ENCODE data around the gene LPP.

DNA sequence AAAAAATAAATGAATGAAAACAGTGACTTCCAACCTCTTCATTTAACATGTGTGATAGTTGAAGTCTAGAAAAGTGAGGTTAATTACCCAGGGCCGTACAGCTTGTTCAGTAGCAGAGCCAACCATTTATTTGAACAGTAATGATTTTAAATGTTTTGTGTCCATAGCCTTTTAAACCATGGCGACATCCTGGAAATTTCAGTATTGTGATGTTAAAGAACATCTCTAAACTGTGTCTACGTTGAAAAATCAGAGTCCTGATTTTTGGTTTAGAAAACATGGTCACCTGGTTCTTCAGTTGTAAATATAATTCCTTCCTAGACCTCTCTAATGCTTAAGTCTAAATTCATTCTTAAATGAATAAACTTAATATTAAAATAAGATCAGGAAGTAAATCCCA lies 14.2 kb downstream of the LPP start:
- TF ChIP-seq, protein P1, sequence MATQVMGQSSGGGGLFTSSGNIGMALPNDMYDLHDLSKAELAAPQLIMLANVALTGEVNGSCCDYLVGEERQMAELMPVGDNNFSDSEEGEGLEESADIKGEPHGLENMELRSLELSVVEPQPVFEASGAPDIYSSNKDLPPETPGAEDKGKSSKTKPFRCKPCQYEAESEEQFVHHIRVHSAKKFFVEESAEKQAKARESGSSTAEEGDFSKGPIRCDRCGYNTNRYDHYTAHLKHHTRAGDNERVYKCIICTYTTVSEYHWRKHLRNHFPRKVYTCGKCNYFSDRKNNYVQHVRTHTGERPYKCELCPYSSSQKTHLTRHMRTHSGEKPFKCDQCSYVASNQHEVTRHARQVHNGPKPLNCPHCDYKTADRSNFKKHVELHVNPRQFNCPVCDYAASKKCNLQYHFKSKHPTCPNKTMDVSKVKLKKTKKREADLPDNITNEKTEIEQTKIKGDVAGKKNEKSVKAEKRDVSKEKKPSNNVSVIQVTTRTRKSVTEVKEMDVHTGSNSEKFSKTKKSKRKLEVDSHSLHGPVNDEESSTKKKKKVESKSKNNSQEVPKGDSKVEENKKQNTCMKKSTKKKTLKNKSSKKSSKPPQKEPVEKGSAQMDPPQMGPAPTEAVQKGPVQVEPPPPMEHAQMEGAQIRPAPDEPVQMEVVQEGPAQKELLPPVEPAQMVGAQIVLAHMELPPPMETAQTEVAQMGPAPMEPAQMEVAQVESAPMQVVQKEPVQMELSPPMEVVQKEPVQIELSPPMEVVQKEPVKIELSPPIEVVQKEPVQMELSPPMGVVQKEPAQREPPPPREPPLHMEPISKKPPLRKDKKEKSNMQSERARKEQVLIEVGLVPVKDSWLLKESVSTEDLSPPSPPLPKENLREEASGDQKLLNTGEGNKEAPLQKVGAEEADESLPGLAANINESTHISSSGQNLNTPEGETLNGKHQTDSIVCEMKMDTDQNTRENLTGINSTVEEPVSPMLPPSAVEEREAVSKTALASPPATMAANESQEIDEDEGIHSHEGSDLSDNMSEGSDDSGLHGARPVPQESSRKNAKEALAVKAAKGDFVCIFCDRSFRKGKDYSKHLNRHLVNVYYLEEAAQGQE (IDR thresholded peaks at IDR 0.05; ENCODE audit: borderline replicate concordance) = no peak
- TF ChIP-seq, protein P1 (CRISPR knock-in tag; IDR thresholded peaks at IDR 0.05; ENCODE audit: low read depth) = no peak
- no peak for TF ChIP-seq POLR2A (conservative IDR thresholded peaks at IDR 0.05)
- TF ChIP-seq HDAC2 (IDR thresholded peaks at IDR 0.05) = no peak
- TF ChIP-seq, protein P2, sequence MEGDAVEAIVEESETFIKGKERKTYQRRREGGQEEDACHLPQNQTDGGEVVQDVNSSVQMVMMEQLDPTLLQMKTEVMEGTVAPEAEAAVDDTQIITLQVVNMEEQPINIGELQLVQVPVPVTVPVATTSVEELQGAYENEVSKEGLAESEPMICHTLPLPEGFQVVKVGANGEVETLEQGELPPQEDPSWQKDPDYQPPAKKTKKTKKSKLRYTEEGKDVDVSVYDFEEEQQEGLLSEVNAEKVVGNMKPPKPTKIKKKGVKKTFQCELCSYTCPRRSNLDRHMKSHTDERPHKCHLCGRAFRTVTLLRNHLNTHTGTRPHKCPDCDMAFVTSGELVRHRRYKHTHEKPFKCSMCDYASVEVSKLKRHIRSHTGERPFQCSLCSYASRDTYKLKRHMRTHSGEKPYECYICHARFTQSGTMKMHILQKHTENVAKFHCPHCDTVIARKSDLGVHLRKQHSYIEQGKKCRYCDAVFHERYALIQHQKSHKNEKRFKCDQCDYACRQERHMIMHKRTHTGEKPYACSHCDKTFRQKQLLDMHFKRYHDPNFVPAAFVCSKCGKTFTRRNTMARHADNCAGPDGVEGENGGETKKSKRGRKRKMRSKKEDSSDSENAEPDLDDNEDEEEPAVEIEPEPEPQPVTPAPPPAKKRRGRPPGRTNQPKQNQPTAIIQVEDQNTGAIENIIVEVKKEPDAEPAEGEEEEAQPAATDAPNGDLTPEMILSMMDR (IDR thresholded peaks at IDR 0.05 in 2 of 3, conservative IDR thresholded peaks at IDR 0.05 in 1 of 3; ENCODE audit: insufficient read depth in 2 of 3, low read depth in 1 of 3, low read length in 3 of 3) = no peak
- TF ChIP-seq YY1 (IDR thresholded peaks at IDR 0.05; ENCODE audit: borderline replicate concordance in 1 of 3, control insufficient read depth in 1 of 3, extremely low read depth in 1 of 3, insufficient read depth in 3 of 3, insufficient read length in 1 of 3, insufficient replicate concordance in 2 of 3, low read depth in 1 of 3, low read length in 2 of 3) = no peak
- no peak for TF ChIP-seq SMC3 (conservative IDR thresholded peaks at IDR 0.05; ENCODE audit: insufficient read depth, low read depth, low read length)
- no peak for TF ChIP-seq EZH2 (IDR thresholded peaks at IDR 0.05; ENCODE audit: borderline replicate concordance, low read depth, low read length)

All from K562 (cell line).